Measurements from ENCODE around the gene TPRG1L.

TPRG1L gene

DNA sequence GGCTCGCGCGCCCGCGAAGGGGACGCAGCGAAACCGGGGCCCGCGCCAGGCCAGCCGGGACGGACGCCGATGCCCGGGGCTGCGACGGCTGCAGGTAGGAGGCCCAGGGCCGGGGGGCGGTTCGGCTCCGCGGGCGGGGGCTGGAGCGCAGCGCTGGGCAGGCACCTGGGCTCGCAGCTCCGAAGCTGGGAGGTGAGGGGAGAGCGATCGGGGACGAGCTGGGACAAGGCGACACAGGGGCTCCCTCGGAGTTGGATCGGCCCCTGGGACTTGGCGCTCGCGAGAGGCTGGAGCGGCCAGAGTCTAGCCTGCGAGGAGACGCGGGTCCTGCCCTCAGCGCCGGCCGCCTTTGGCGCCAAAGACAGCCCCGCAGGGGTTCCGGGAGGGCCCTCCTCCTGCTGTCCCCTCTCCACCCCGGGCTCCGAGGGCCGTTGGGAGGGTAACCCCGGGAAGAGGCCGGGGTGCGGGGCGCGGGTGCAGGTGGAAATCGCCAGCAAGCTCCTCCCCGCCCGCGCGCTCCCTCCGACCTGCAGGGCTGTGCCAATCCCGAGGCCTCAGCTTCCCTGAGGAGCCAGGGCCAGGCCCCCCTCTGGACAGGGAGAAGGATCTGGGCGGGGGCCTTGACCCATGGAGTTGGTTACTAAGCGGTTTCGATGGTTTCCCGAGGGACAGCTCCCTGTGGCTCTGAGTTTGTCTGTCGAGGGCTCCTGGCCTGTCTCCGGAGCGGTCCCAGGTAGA, 27.9 kb downstream of the TPRG1L start:
- no peak overlapping the region for H3K27ac ChIP-seq
- peak overlapping the region; percentile 10 to 48 (median 26) for H3K4me3 ChIP-seq

DNA sequence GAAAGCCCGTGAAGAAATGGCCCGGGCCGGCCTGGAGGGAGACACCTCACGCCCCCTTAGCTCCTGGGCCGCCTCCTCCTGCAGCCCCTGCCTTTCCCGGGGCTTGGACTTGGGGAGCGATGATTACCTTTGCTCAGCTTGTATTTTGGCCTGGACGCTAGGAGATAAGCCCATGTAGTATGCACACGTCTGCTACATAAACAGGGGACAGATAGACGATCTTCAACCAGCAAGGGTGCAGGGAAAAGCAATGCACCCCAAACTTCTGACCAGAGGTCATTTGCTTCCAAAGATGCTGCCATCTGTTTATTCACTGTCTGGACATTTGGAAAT, 28.4 kb downstream of the TPRG1L start:
- Histone ChIP-seq H3K4me3 (peak overlapping the region in 4 of 7 experiments; percentile 22 to 48 (median 28)), H3K27ac (no peak overlapping the region)

GRCh38 chr1:3654549-3655281, 29.9 kb downstream of the TPRG1L start:
- no peak overlapping the region for H3K27ac ChIP-seq
- no peak overlapping the region for H3K4me3 ChIP-seq

DNA sequence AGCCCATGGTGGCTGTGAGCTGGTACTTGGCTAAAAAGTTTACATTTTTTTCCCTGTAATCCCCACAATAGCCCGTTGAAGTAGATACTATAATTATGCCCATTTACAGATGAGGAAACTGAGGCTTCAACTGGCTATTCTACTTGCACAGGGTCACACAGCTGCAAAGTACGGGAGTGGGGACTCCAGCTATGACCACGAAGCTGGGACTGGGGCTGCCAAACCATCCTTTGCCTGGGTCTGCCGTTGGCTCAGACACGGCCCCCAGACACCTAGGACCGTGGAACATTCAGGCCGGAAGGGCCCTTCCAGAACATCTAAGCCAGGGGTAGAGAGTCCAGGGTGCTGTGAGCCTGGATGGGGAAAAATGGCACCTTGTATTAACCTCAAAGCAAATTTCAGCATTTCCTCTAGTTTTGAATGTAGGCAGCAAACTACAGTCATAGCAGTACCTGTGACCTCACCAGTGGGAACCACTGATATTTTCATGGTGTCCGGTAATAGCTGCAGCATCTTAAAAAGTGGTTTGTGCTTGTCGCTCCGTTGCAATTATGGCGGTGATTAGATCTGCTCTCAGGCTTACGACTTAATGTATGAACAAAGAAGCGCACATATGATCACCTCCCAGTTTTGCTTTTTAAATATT, 31.8 kb downstream of the TPRG1L start:
- Histone ChIP-seq H3K27ac (no peak overlapping the region), H3K4me3 (no peak overlapping the region)

GRCh38 chr1:3657096-3657475, 32.3 kb downstream of the TPRG1L start:
- no peak overlapping the region for H3K27ac ChIP-seq
- no peak overlapping the region for H3K4me3 ChIP-seq

GRCh38 chr1:3657578-3658230, 32.9 kb downstream of the TPRG1L start:
- Histone ChIP-seq H3K4me3 (no peak overlapping the region), H3K27ac (no peak overlapping the region)

GRCh38 chr1:3658231-3658615, 33.4 kb downstream of the TPRG1L start:
- Histone ChIP-seq H3K4me3 (no peak overlapping the region), H3K27ac (no peak overlapping the region)

GRCh38 chr1:3659093-3659492, 34.3 kb downstream of the TPRG1L start:
- Histone ChIP-seq H3K27ac (no peak overlapping the region), H3K4me3 (no peak overlapping the region)

DNA sequence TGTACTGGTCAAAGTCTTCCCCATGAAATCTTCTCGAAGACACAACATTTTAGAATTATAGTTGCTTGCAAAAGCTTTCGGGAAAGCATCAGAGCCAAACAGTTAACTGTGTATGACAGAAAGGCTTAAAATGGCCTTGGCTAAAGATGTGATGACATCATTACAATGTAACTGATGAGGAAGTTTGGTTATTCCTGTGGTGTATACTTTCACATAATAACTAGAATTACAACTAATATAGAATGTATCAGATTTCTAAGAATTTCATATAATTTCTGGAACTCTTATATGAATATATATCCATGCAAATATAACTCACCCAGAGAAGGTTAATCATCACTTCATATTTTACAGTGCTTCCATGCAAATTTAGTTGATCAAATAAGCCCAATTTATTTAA, 35.9 kb downstream of the TPRG1L start:
- no peak overlapping the region for H3K27ac ChIP-seq
- H3K4me3 ChIP-seq, result no peak overlapping the region

DNA sequence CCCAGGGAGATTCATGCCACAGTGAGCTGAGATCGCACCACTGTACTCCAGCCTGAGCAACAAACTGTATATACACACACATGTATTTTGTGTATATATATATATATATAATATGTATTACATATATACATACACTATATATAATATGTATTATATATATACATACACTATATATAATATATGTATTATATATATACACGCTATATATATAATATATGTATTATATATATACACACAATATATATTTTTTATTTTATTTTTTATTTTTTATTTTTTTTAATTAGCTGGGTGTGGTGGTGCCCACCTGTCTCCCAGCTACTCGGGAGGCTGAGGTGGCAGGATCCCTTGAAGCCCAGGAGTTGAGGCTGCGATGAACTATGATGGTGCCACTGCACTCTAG, 36.8 kb downstream of the TPRG1L start:
- no peak overlapping the region for H3K27ac ChIP-seq
- no peak overlapping the region for H3K4me3 ChIP-seq

- Histone ChIP-seq H3K27ac (no peak overlapping the region), H3K4me3 (no peak overlapping the region)
These were observed 37.4 kb downstream of the TPRG1L start for GRCh38 chr1:3662080-3662671.

DNA sequence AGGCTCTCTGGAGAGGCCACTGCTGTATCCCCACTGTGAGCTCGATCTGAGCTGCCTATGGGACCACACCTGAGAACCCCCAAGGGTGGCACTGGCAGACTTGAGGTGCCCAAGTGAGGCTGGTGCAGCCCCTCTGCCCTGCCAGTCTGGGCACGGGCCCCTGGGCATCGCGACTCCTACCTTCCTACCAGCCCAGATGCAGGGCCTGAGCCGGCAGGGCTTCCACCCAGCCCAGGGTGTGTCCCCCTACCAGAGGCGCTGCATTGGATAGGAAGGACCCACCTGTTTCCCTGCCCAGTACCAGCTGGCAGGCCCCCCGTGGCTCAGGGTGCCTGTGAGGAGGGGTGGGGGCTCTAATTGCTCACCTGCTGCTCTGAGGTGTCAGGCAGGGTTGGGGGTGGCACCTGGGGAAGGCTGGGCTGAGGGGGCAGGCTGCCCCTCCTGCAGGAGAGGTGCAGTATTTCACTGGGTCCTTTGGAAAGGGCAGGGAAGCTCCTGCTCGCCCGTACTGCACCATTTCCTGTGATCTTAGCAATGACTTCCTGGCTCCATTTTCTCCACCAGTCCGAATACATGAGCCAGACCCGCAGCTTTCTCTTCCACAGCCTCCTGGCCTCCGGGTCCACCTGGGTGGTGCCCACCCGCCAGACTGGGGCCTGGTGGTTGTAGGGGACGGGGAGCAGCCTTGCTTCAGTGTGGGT, 39.3 kb downstream of the TPRG1L start:
- Histone ChIP-seq H3K27ac (no peak overlapping the region), H3K4me3 (no peak overlapping the region)

- no peak overlapping the region for H3K27ac ChIP-seq
These were observed 40.0 kb downstream of the TPRG1L start for GRCh38 chr1:3664700-3665375.

GRCh38 chr1:3668148-3668547, 43.3 kb downstream of the TPRG1L start:
- no peak overlapping the region for H3K27ac ChIP-seq
- H3K4me3 ChIP-seq, result no peak overlapping the region

More at GRCh38 chr1:3664700-3665375, 40.0 kb downstream of the TPRG1L start:
- H3K4me3 ChIP-seq, result no peak overlapping the region

GRCh38 chr1:3668585-3669300, 43.9 kb downstream of the TPRG1L start:
- H3K4me3 ChIP-seq, result no peak overlapping the region

DNA sequence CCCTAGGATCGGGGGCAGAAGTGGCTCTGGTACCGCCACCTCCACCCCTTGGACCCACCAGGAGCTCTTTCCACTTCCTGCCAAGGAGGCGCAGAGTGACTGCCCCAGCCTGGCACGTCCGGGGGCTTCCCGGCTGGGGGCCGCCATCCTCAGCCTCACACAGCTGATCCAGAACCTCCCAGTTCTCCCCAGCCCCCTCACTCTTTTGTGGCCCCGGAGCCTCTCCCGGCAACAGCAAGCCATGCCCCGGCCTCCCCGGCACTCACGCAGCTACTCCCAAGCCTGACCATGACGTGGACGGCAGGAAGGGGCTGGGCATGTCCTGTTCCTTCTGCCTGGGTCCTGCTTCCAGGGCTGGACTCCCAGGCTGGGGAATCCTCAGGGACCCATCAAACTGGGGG, 44.6 kb downstream of the TPRG1L start:
- Histone ChIP-seq H3K27ac (no peak overlapping the region), H3K4me3 (no peak overlapping the region)

More at GRCh38 chr1:3668585-3669300, 43.9 kb downstream of the TPRG1L start:
- no peak overlapping the region for H3K27ac ChIP-seq

- Histone ChIP-seq H3K27ac (no peak overlapping the region), H3K4me3 (no peak overlapping the region)
These were observed 45.2 kb downstream of the TPRG1L start for GRCh38 chr1:3669971-3670431.

DNA sequence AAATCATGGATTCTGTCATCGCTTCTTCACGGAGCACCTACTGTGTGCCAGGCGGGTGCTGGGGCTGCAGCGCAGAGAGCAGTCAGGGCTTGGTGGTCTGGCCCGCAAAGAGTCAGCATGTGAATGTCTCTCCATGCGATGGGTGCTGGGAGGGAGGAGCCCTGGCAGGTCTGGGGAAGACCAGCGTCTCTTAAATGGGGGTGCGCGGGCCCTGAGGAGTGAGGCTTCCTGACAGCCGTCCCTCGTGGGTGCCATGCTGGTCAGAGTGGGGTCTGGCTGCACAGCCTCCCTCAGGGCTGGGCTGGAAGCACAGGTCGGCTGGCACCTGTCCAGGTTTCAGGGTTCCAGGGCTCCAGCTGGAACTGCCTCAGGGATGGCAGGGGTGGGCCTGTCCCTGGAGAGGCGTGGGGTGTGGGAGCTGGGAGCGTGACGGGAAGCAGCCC, 46.0 kb downstream of the TPRG1L start:
- Histone ChIP-seq H3K4me3 (no peak overlapping the region), H3K27ac (no peak overlapping the region)

Measured in skin epidermis (tissue), 12 donors.